ENCODE data around the gene IPMK. TPM values are rescaled to one million over a fixed set of nuclear protein-coding genes. Genes with fewer than 3 reads are reported as not detected.
"Not testable (repeated sequence)": the region's sequence is repeated elsewhere in the genome, so short reads cannot be mapped to it uniquely, and the experiment has no call there.

IPMK gene
- total and polyA plus RNA-seq, 2 donors (not counting 1 experiment from before 2014, with no cell fraction given): 3.6 to 6.3 TPM

DNA sequence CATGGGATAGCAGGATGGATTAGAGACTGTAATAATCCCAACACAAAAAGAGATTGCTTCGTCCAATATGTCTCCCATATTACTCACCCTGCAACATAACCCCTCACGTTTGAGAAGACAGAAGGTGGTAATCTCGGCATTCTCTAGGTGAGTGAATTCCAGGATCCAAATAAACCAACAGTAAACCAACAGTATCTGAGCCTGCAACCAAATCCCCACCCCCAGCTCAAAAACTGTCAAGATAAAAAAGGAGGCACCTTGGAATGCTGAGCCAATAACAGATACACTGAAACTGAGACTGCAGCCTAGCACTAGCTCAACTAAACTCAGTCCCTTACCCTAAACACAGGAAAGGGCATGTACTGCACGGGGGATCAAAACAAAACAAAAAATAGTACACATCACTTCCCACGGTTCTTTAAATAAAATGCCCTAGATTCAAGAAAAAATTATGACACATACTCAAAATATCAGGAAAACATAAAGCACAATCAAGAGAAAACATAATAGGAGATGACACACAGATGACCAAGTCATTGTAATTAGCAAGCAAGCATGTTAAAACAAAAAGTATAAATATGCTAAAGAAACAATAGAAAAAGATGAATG, 28.0 kb downstream of the IPMK start:
- Histone ChIP-seq H3K27ac (ENCODE audit: insufficient read depth, low read length) (no peak overlapping the region), H4K20me1 (ENCODE audit: control insufficient read depth, extremely low read depth, insufficient read depth, low read length) (no peaks in the 10 kb centered on the region), H3K9ac (ENCODE audit: insufficient read depth, low read length) (no peak overlapping the region), H3K27me3 (ENCODE audit: control insufficient read depth, insufficient read depth, low read length) (no peaks in the 10 kb centered on the region), H2AFZ (ENCODE audit: low read length) (no peak overlapping the region), H3K4me1 (ENCODE audit: control insufficient read depth, extremely low read depth, insufficient read depth, low read length) (peaks cover 3% of the 10 kb centered on the region), H3K79me2 (ENCODE audit: control insufficient read depth, insufficient read depth, low read length) (peaks cover 2% of the 10 kb centered on the region), H3K9me3 (ENCODE audit: control insufficient read depth, insufficient read depth, low read depth, low read length) (no peaks in the 10 kb centered on the region), H3K36me3 (ENCODE audit: control insufficient read depth, insufficient read depth, low read length) (no peaks in the 10 kb centered on the region), H3K4me2 (ENCODE audit: extremely low read depth, insufficient read depth, low read length) (no peak overlapping the region), H3K4me3 (replicated peaks in 1 of 4; ENCODE audit: control extremely low read depth in 1 of 4, insufficient read depth in 1 of 4, low read depth in 3 of 4, low read length in 4 of 4) (no peak overlapping the region)
- TF ChIP-seq CTCF (conservative IDR thresholded peaks at IDR 0.05 in 1 of 2, IDR thresholded peaks at IDR 0.05 in 1 of 2; ENCODE audit: low read depth in 1 of 2, low read length in 2 of 2) (no peak), EZH2 (IDR thresholded peaks at IDR 0.05; ENCODE audit: low read length, missing control alignments) (no peak)
- DNase-seq (ENCODE audit: low read depth in 2 of 2): peak in 1 of 2 donors; percentile 20

- TF ChIP-seq EZH2 (IDR thresholded peaks at IDR 0.05; ENCODE audit: low read length, missing control alignments): no peak
- no peak for TF ChIP-seq CTCF (conservative IDR thresholded peaks at IDR 0.05 in 1 of 2, IDR thresholded peaks at IDR 0.05 in 1 of 2; ENCODE audit: low read depth in 1 of 2, low read length in 2 of 2)
- H3K4me1 ChIP-seq (ENCODE audit: control insufficient read depth, extremely low read depth, insufficient read depth, low read length): peaks cover 3% of the 10 kb centered on the region
- no peaks in the 10 kb centered on the region for H4K20me1 ChIP-seq (ENCODE audit: control insufficient read depth, extremely low read depth, insufficient read depth, low read length)
- no peak overlapping the region for H3K9ac ChIP-seq (ENCODE audit: insufficient read depth, low read length)
- peak; percentile 81 to 96 for DNase-seq (ENCODE audit: low read depth in 2 of 2)
- H3K27ac ChIP-seq (ENCODE audit: insufficient read depth, low read length): no peak overlapping the region
- no peaks in the 10 kb centered on the region for H3K27me3 ChIP-seq (ENCODE audit: control insufficient read depth, insufficient read depth, low read length)
- no peaks in the 10 kb centered on the region for H3K9me3 ChIP-seq (ENCODE audit: control insufficient read depth, insufficient read depth, low read depth, low read length)
- peaks cover 2% of the 10 kb centered on the region for H3K79me2 ChIP-seq (ENCODE audit: control insufficient read depth, insufficient read depth, low read length)
- H3K4me3 ChIP-seq (replicated peaks in 1 of 4; ENCODE audit: control extremely low read depth in 1 of 4, insufficient read depth in 1 of 4, low read depth in 3 of 4, low read length in 4 of 4): no peak overlapping the region
- no peaks in the 10 kb centered on the region for H3K36me3 ChIP-seq (ENCODE audit: control insufficient read depth, insufficient read depth, low read length)
- H3K4me2 ChIP-seq (ENCODE audit: extremely low read depth, insufficient read depth, low read length): peak overlapping the region; percentile 20
- H2AFZ ChIP-seq (ENCODE audit: low read length): no peak overlapping the region
Measured at GRCh38 chr10:58237014-58237834, 30.5 kb downstream of the IPMK start.

DNA sequence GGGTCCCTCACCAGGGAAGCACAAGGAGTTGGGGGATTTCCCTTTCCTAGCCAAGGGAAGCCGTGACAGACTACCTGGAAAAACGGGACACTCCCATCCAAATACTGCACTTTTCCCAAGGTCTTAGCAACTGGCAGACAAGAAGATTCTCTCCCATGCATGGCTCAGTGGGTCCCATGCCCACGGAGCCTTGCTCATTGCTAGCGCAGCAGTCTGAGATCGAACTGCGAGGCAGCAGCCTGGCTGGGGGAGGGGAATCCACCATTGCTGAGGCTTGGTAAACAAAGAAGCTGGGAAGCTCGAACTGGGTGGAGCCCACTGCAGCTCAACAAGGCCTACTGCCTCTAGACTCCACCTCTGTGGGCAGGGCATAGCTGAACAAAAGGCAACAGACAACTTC, 37.8 kb downstream of the IPMK start:
- DNase-seq (ENCODE audit: low read depth in 2 of 2); H3K9me3 ChIP-seq (ENCODE audit: control insufficient read depth, insufficient read depth, low read depth, low read length); H3K4me2 ChIP-seq (ENCODE audit: extremely low read depth, insufficient read depth, low read length); H2AFZ ChIP-seq (ENCODE audit: low read length); H3K79me2 ChIP-seq (ENCODE audit: control insufficient read depth, insufficient read depth, low read length); H3K9ac ChIP-seq (ENCODE audit: insufficient read depth, low read length); H3K36me3 ChIP-seq (ENCODE audit: control insufficient read depth, insufficient read depth, low read length); H3K27ac ChIP-seq (ENCODE audit: insufficient read depth, low read length); H3K27me3 ChIP-seq (ENCODE audit: control insufficient read depth, insufficient read depth, low read length); H3K4me3 ChIP-seq (replicated peaks in 1 of 4; ENCODE audit: control extremely low read depth in 1 of 4, insufficient read depth in 1 of 4, low read depth in 3 of 4, low read length in 4 of 4); H4K20me1 ChIP-seq (ENCODE audit: control insufficient read depth, extremely low read depth, insufficient read depth, low read length); H3K4me1 ChIP-seq (ENCODE audit: control insufficient read depth, extremely low read depth, insufficient read depth, low read length): not testable (repeated sequence)
